Stimulated activated memory B cell treated with anti-CD40 and anti-IgM and Interleukin-4, amounts not matched to agents 10 μg/mL and 1 μg/mL and 100 μg/mL, for 72 hours (primary cell): Measurements from ENCODE around the gene MLH3.

Experiments
- ATAC-seq: fragments of 150-1000 bp; cut with Tn5 transposase; 2 replicates; pipeline ENCODE4 v1.10.0; 2021
- H3K27ac Mint-ChIP-seq: one replicate; pipeline ENCODE4 v1.8.0; 2022; ENCODE audit warnings: mild to moderate bottlenecking, mixed read lengths
- H3K27me3 Mint-ChIP-seq: one replicate; pipeline ENCODE4 v1.8.0; 2022; ENCODE audit warnings: mixed read lengths
- H3K36me3 Mint-ChIP-seq: one replicate; pipeline ENCODE4 v1.8.0; 2022; ENCODE audit warnings: mixed read lengths
- H3K4me1 Mint-ChIP-seq: one replicate; pipeline ENCODE4 v1.8.0; 2022; ENCODE audit warnings: mixed read lengths
- H3K4me3 Mint-ChIP-seq: one replicate; pipeline ENCODE4 v1.8.0; 2022; ENCODE audit warnings: mild to moderate bottlenecking, moderate library complexity, mixed read lengths
- H3K9me3 Mint-ChIP-seq: one replicate; pipeline ENCODE4 v1.8.0; 2022; ENCODE audit warnings: mixed read lengths

Gene MLH3

GRCh38 chr14:74988993-74989392, 62.3 kb downstream of the MLH3 start:
- ATAC-seq: no peak
- Mint-ChIP-seq H3K36me3 (no peaks in the 10 kb centered on the region), H3K9me3 (no peaks in the 10 kb centered on the region), H3K27me3 (no peaks in the 10 kb centered on the region), H3K4me1 (no peaks in the 10 kb centered on the region), H3K27ac (no peak overlapping the region), H3K4me3 (no peak overlapping the region)

GRCh38 chr14:74988131-74988530, 63.1 kb downstream of the MLH3 start:
- Mint-ChIP-seq H3K36me3 (no peaks in the 10 kb centered on the region), H3K4me1 (no peaks in the 10 kb centered on the region), H3K27ac (no peak overlapping the region), H3K27me3 (no peaks in the 10 kb centered on the region), H3K4me3 (no peak overlapping the region), H3K9me3 (no peaks in the 10 kb centered on the region)
- ATAC-seq: no peak

GRCh38 chr14:74985806-74986205, 65.5 kb downstream of the MLH3 start:
- no peak overlapping the region for H3K27ac Mint-ChIP-seq
- H3K9me3 Mint-ChIP-seq: no peaks in the 10 kb centered on the region
- peaks cover 7% of the 10 kb centered on the region for H3K4me1 Mint-ChIP-seq
- no peaks in the 10 kb centered on the region for H3K36me3 Mint-ChIP-seq
- no peak overlapping the region for H3K4me3 Mint-ChIP-seq
- no peak for ATAC-seq
- H3K27me3 Mint-ChIP-seq: no peaks in the 10 kb centered on the region

GRCh38 chr14:74985028-74985310, 66.3 kb downstream of the MLH3 start:
- no peak for ATAC-seq
- Mint-ChIP-seq H3K4me3 (no peak overlapping the region), H3K27ac (no peak overlapping the region), H3K36me3 (no peaks in the 10 kb centered on the region), H3K4me1 (peaks cover 7% of the 10 kb centered on the region), H3K9me3 (no peaks in the 10 kb centered on the region), H3K27me3 (no peaks in the 10 kb centered on the region)

GRCh38 chr14:74984236-74985027, 66.8 kb downstream of the MLH3 start:
- Mint-ChIP-seq H3K9me3 (no peaks in the 10 kb centered on the region), H3K27me3 (no peaks in the 10 kb centered on the region), H3K4me1 (peaks cover 7% of the 10 kb centered on the region), H3K4me3 (no peak overlapping the region), H3K27ac (no peak overlapping the region), H3K36me3 (no peaks in the 10 kb centered on the region)
- no peak for ATAC-seq

GRCh38 chr14:74983343-74983742, 67.9 kb downstream of the MLH3 start:
- Mint-ChIP-seq H3K27ac (no peak overlapping the region), H3K4me1 (peaks cover 7% of the 10 kb centered on the region), H3K27me3 (no peaks in the 10 kb centered on the region), H3K36me3 (no peaks in the 10 kb centered on the region), H3K4me3 (no peak overlapping the region), H3K9me3 (no peaks in the 10 kb centered on the region)
- ATAC-seq: no peak

GRCh38 chr14:74982661-74983060, 68.6 kb downstream of the MLH3 start:
- ATAC-seq: no peak
- Mint-ChIP-seq H3K27me3 (no peaks in the 10 kb centered on the region), H3K4me3 (no peak overlapping the region), H3K9me3 (no peaks in the 10 kb centered on the region), H3K36me3 (no peaks in the 10 kb centered on the region), H3K4me1 (peaks cover 7% of the 10 kb centered on the region), H3K27ac (no peak overlapping the region)

GRCh38 chr14:74981833-74982232, 69.4 kb downstream of the MLH3 start:
- Mint-ChIP-seq H3K9me3 (no peaks in the 10 kb centered on the region), H3K4me3 (no peak overlapping the region), H3K27ac (no peak overlapping the region), H3K27me3 (no peaks in the 10 kb centered on the region), H3K4me1 (peaks cover 7% of the 10 kb centered on the region), H3K36me3 (no peaks in the 10 kb centered on the region)
- no peak for ATAC-seq

GRCh38 chr14:74981462-74981782, 69.8 kb downstream of the MLH3 start:
- Mint-ChIP-seq H3K27ac (no peak overlapping the region), H3K9me3 (no peaks in the 10 kb centered on the region), H3K4me3 (no peak overlapping the region), H3K36me3 (no peaks in the 10 kb centered on the region), H3K27me3 (no peaks in the 10 kb centered on the region), H3K4me1 (peaks cover 7% of the 10 kb centered on the region)
- ATAC-seq: no peak

- H3K4me3 Mint-ChIP-seq: no peak overlapping the region
- H3K27ac Mint-ChIP-seq: no peak overlapping the region
- no peaks in the 10 kb centered on the region for H3K36me3 Mint-ChIP-seq
- no peaks in the 10 kb centered on the region for H3K9me3 Mint-ChIP-seq
- peaks cover 7% of the 10 kb centered on the region for H3K4me1 Mint-ChIP-seq
- no peaks in the 10 kb centered on the region for H3K27me3 Mint-ChIP-seq
- ATAC-seq: no peak
Observed at GRCh38 chr14:74980731-74981461, 70.4 kb downstream of the MLH3 start.

GRCh38 chr14:74980398-74980730, 70.9 kb downstream of the MLH3 start:
- Mint-ChIP-seq H3K9me3 (no peaks in the 10 kb centered on the region), H3K27me3 (no peaks in the 10 kb centered on the region), H3K27ac (no peak overlapping the region), H3K4me1 (peaks cover 7% of the 10 kb centered on the region), H3K36me3 (no peaks in the 10 kb centered on the region), H3K4me3 (no peak overlapping the region)
- ATAC-seq: no peak

GRCh38 chr14:74979442-74980397, 71.5 kb downstream of the MLH3 start:
- no peaks in the 10 kb centered on the region for H3K36me3 Mint-ChIP-seq
- H3K27me3 Mint-ChIP-seq: no peaks in the 10 kb centered on the region
- H3K4me3 Mint-ChIP-seq: no peak overlapping the region
- no peak overlapping the region for H3K27ac Mint-ChIP-seq
- H3K9me3 Mint-ChIP-seq: no peaks in the 10 kb centered on the region
- H3K4me1 Mint-ChIP-seq: peaks cover 7% of the 10 kb centered on the region
- ATAC-seq: no peak

- H3K9me3 Mint-ChIP-seq: no peaks in the 10 kb centered on the region
- no peaks in the 10 kb centered on the region for H3K36me3 Mint-ChIP-seq
- ATAC-seq: no peak
- H3K4me1 Mint-ChIP-seq: peaks cover 7% of the 10 kb centered on the region
- no peak overlapping the region for H3K27ac Mint-ChIP-seq
- H3K27me3 Mint-ChIP-seq: no peaks in the 10 kb centered on the region
- no peak overlapping the region for H3K4me3 Mint-ChIP-seq
Observed at GRCh38 chr14:74979029-74979428, 72.2 kb downstream of the MLH3 start.

GRCh38 chr14:74978416-74978947, 72.8 kb downstream of the MLH3 start:
- H3K4me3 Mint-ChIP-seq: no peak overlapping the region
- H3K4me1 Mint-ChIP-seq: peaks cover 7% of the 10 kb centered on the region
- H3K27me3 Mint-ChIP-seq: no peaks in the 10 kb centered on the region
- ATAC-seq: no peak
- no peak overlapping the region for H3K27ac Mint-ChIP-seq
- no peaks in the 10 kb centered on the region for H3K36me3 Mint-ChIP-seq
- no peaks in the 10 kb centered on the region for H3K9me3 Mint-ChIP-seq

GRCh38 chr14:74977901-74978385, 73.3 kb downstream of the MLH3 start:
- no peaks in the 10 kb centered on the region for H3K9me3 Mint-ChIP-seq
- no peaks in the 10 kb centered on the region for H3K27me3 Mint-ChIP-seq
- ATAC-seq: no peak
- peaks cover 7% of the 10 kb centered on the region for H3K4me1 Mint-ChIP-seq
- no peak overlapping the region for H3K4me3 Mint-ChIP-seq
- H3K36me3 Mint-ChIP-seq: no peaks in the 10 kb centered on the region
- no peak overlapping the region for H3K27ac Mint-ChIP-seq
